ENCODE results near the gene PEX6.
"Not testable (repeated sequence)": the region's sequence is repeated elsewhere in the genome, so short reads cannot be mapped to it uniquely, and the experiment has no call there.

The PEX6 gene

GRCh38 chr6:43007126-43007525 lies 28.1 kb upstream of the PEX6 start:
- H3K9me3 ChIP-seq (ENCODE audit: low read depth, low read length) = no peaks in the 10 kb centered on the region
- TF ChIP-seq FOXP2 (optimal IDR thresholded peaks at IDR 0.05; ENCODE audit: control extremely low read depth, extremely low read length, insufficient read depth) (no peak), EZH2 (IDR thresholded peaks at IDR 0.05) (no peak)
- no peak overlapping the region for H3K4me3 ChIP-seq
- no peak for DNase-seq (ENCODE audit: low read depth, low spot score)
- H3K27ac ChIP-seq = no peak overlapping the region
- no peak overlapping the region for H3K9ac ChIP-seq (ENCODE audit: insufficient read length)
- H3K36me3 ChIP-seq (ENCODE audit: insufficient read depth, low read length) = peaks cover 55% of the 10 kb centered on the region

- DNase-seq (ENCODE audit: low read depth, low spot score) = no peak
- H3K4me3 ChIP-seq = no peak overlapping the region
- TF ChIP-seq EZH2 (IDR thresholded peaks at IDR 0.05) = no peak
- no peak for TF ChIP-seq POLR2AphosphoS5 (IDR thresholded peaks at IDR 0.05; ENCODE audit: borderline replicate concordance, low read depth, low read length)
- TF ChIP-seq FOXP2 (optimal IDR thresholded peaks at IDR 0.05; ENCODE audit: control extremely low read depth, extremely low read length, insufficient read depth) = no peak
- peaks cover 46% of the 10 kb centered on the region for H3K36me3 ChIP-seq (ENCODE audit: insufficient read depth, low read length)
- H3K9me3 ChIP-seq (ENCODE audit: low read depth, low read length) = no peaks in the 10 kb centered on the region
- no peak overlapping the region for H3K27ac ChIP-seq
- no peak overlapping the region for H3K9ac ChIP-seq (ENCODE audit: insufficient read length)
Observed at GRCh38 chr6:43006251-43006650, 27.3 kb upstream of the PEX6 start.

GRCh38 chr6:43005844-43006243 lies 26.9 kb upstream of the PEX6 start:
- no peak for TF ChIP-seq POLR2AphosphoS5 (IDR thresholded peaks at IDR 0.05; ENCODE audit: borderline replicate concordance, low read depth, low read length)
- no peak for TF ChIP-seq FOXP2 (optimal IDR thresholded peaks at IDR 0.05; ENCODE audit: control extremely low read depth, extremely low read length, insufficient read depth)
- TF ChIP-seq EZH2 (IDR thresholded peaks at IDR 0.05) = no peak
- Histone ChIP-seq H3K4me3 (no peak overlapping the region), H3K27ac (no peak overlapping the region), H3K9ac (ENCODE audit: insufficient read length) (no peak overlapping the region), H3K9me3 (ENCODE audit: low read depth, low read length) (no peaks in the 10 kb centered on the region), H3K36me3 (ENCODE audit: insufficient read depth, low read length) (peaks cover 42% of the 10 kb centered on the region)
- no peak for DNase-seq (ENCODE audit: low read depth, low spot score)

DNA sequence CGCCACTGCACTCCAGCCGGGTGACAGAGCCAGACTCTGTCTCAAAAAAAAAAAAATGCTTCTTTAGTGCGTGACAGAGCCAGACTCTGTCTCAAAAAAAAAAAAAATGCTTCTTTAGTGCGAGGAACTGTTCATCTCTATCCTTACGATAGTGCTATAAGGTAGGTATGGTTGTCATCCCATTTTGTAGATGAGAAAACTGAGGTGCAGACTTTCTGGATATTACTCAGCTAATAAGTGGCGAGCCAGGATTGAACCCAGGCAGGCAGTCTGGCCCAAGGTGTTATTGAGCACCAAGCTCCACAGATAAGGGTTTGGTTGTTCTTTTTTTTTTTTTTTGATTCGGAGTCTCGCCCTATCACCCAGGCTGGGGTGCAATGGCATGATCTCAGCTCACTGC lies 22.9 kb upstream of the PEX6 start:
- H3K27ac ChIP-seq = no peak overlapping the region
- H3K9me3 ChIP-seq (ENCODE audit: low read depth, low read length) = no peaks in the 10 kb centered on the region
- no peak overlapping the region for H3K4me3 ChIP-seq
- TF ChIP-seq FOXP2 (optimal IDR thresholded peaks at IDR 0.05; ENCODE audit: control extremely low read depth, extremely low read length, insufficient read depth) (no peak), EZH2 (IDR thresholded peaks at IDR 0.05) (no peak), POLR2AphosphoS5 (IDR thresholded peaks at IDR 0.05; ENCODE audit: borderline replicate concordance, low read depth, low read length) (no peak)
- DNase-seq (ENCODE audit: low read depth, low spot score) = no peak
- no peak overlapping the region for H3K9ac ChIP-seq (ENCODE audit: insufficient read length)
- peaks cover 10% of the 10 kb centered on the region; the same call in 1 of the 2 replicates for H3K36me3 ChIP-seq (ENCODE audit: insufficient read depth, low read length)

DNA sequence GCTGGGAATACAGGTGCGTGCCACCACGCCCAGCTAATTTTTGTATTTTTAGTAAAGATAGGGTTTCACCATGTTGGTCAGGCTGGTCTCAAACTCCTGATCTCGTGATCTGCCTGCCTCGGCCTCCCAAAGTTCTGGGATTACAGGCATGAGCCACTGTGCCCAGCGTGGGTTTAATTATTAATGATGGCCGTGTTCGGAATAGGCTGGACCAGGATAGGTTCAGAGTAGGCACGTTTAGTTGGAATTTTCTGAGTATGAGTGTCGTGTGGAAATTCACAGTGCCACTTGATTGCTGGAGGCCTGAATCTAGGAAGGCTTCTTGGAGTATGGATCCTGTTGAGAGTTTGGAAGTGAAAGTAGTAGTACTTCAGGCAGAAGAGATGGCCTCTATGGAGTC lies 19.2 kb upstream of the PEX6 start:
- not testable (repeated sequence) for H3K9me3 ChIP-seq (ENCODE audit: low read depth, low read length); H3K27ac ChIP-seq; H3K36me3 ChIP-seq (ENCODE audit: insufficient read depth, low read length)

DNA sequence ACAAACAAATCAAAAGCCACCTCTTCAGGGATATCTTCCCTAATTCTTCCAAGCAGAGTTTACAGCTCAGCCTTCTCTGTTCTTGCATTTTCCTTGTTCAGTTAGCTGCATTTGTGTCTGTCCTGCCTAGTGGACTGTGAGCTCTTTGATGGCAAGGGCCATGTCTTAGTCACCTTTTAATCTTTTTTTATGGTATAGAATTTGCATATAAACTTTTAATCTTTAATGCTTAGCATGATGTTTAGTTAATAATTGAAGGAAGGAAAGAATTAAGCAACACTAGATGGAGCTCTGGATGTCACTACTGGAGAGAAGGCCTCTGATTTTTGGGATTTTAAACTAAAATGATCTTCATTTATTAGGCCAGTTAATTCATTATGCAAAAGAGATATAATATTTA lies 17.5 kb upstream of the PEX6 start:
- TF ChIP-seq EZH2 (IDR thresholded peaks at IDR 0.05) (no peak), POLR2AphosphoS5 (IDR thresholded peaks at IDR 0.05; ENCODE audit: borderline replicate concordance, low read depth, low read length) (no peak), FOXP2 (optimal IDR thresholded peaks at IDR 0.05; ENCODE audit: control extremely low read depth, extremely low read length, insufficient read depth) (no peak)
- no peak for DNase-seq (ENCODE audit: low read depth, low spot score)
- no peak overlapping the region for H3K9ac ChIP-seq (ENCODE audit: insufficient read length)
- no peaks in the 10 kb centered on the region for H3K9me3 ChIP-seq (ENCODE audit: low read depth, low read length)
- peak overlapping the region; percentile 73 for H3K27ac ChIP-seq
- no peak overlapping the region for H3K4me3 ChIP-seq
- peaks cover 2% of the 10 kb centered on the region for H3K36me3 ChIP-seq (ENCODE audit: insufficient read depth, low read length)

More for the DNA sequence above, 19.2 kb upstream of the PEX6 start:
- H3K4me3 ChIP-seq; H3K9ac ChIP-seq (ENCODE audit: insufficient read length); DNase-seq (ENCODE audit: low read depth, low spot score): not testable (repeated sequence)

DNA sequence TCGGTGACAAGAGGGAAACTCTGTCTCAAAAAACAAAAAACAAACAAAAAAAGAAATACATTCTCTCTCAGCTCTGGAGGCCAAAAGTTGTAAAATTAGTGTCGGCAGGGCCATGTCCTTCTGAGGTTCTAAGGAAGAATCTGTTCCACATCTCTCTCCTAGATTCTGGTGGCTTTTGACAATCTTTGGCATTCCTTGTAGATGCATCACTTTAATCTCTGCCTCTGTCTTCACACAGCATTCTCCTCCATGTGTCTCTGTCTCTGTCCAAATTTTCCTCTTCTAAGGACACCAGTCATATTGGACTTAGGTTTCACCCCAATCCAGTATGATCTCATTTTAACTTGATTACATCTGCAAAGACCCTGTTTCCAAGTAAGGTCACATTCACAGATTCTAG lies 14.5 kb upstream of the PEX6 start:
- no peak for TF ChIP-seq EZH2 (IDR thresholded peaks at IDR 0.05)
- no peak for TF ChIP-seq FOXP2 (optimal IDR thresholded peaks at IDR 0.05; ENCODE audit: control extremely low read depth, extremely low read length, insufficient read depth)
- TF ChIP-seq POLR2AphosphoS5 (IDR thresholded peaks at IDR 0.05; ENCODE audit: borderline replicate concordance, low read depth, low read length) = no peak
- H3K9ac ChIP-seq (ENCODE audit: insufficient read length) = no peak overlapping the region

GRCh38 chr6:42989923-42990322 lies 10.9 kb upstream of the PEX6 start:
- Histone ChIP-seq H3K9me3 (ENCODE audit: low read depth, low read length) (no peaks in the 10 kb centered on the region), H3K27ac (no peak overlapping the region), H3K36me3 (ENCODE audit: insufficient read depth, low read length) (peaks cover 22% of the 10 kb centered on the region), H3K9ac (ENCODE audit: insufficient read length) (no peak overlapping the region), H3K4me3 (no peak overlapping the region)
- DNase-seq (ENCODE audit: low read depth, low spot score) = no peak
- TF ChIP-seq POLR2AphosphoS5 (IDR thresholded peaks at IDR 0.05; ENCODE audit: borderline replicate concordance, low read depth, low read length) = no peak
- TF ChIP-seq EZH2 (IDR thresholded peaks at IDR 0.05) = no peak
- TF ChIP-seq FOXP2 (optimal IDR thresholded peaks at IDR 0.05; ENCODE audit: control extremely low read depth, extremely low read length, insufficient read depth) = no peak

More for the DNA sequence above, 14.5 kb upstream of the PEX6 start:
- Histone ChIP-seq H3K27ac (no peak overlapping the region), H3K36me3 (ENCODE audit: insufficient read depth, low read length) (peaks cover 22% of the 10 kb centered on the region), H3K4me3 (no peak overlapping the region), H3K9me3 (ENCODE audit: low read depth, low read length) (no peaks in the 10 kb centered on the region)
- DNase-seq (ENCODE audit: low read depth, low spot score) = no peak

GRCh38 chr6:42988486-42989020 lies 9.6 kb upstream of the PEX6 start:
- H3K4me3 ChIP-seq = no peak overlapping the region
- H3K27ac ChIP-seq = no peak overlapping the region
- DNase-seq (ENCODE audit: low read depth, low spot score) = no peak
- H3K9ac ChIP-seq (ENCODE audit: insufficient read length) = no peak overlapping the region
- H3K9me3 ChIP-seq (ENCODE audit: low read depth, low read length) = no peaks in the 10 kb centered on the region
- peaks cover 22% of the 10 kb centered on the region for H3K36me3 ChIP-seq (ENCODE audit: insufficient read depth, low read length)
- TF ChIP-seq POLR2AphosphoS5 (IDR thresholded peaks at IDR 0.05; ENCODE audit: borderline replicate concordance, low read depth, low read length) (no peak), FOXP2 (optimal IDR thresholded peaks at IDR 0.05; ENCODE audit: control extremely low read depth, extremely low read length, insufficient read depth) (no peak), EZH2 (IDR thresholded peaks at IDR 0.05) (no peak)

Measured in SK-N-MC (cell line).